ENCODE measurements around the gene FGF4. TPM values are rescaled to one million over a fixed set of nuclear protein-coding genes. Genes with fewer than 3 reads are reported as not detected.

FGF4 gene, protein sequence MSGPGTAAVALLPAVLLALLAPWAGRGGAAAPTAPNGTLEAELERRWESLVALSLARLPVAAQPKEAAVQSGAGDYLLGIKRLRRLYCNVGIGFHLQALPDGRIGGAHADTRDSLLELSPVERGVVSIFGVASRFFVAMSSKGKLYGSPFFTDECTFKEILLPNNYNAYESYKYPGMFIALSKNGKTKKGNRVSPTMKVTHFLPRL
- total RNA-seq: not detected in 2 replicates

DNA sequence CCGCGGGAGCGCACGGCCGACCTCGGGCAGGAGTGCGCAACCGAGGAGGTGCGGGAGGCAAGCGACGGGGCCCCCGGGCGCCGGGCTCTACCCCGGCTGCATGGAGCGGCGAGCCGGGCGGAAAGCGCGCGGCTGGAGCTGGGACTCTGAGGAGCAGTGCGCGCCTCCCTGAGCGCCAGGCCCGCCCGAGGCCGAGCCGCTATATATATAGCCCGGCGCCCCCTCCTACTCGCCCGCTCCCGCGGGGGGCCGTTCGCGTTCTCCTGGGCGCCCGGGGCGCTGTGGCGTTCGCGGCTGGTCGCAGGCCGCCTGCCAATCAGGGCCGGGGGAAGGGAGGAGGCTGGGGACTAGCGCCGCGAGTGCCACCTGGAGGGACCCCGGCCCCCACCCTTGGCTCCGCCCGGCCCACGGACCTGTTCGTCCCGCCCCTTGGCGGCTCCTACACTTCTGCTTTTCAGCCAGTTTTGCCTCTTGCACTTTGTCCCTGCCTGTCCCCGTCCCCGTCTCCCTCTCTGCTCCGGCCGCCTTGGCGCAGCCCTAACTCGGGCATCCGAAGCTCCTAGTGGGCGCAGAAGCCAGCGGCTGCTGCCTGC, at the start of gene FGF4:
Gene FGF4 (minus strand): TSS at position 179 of the 593 bp plus-strand sequence. CDS start 257 bp downstream, outside the sequence.
- Mint-ChIP-seq H3K36me3 (ENCODE audit: low read depth) (no peaks in the 10 kb centered on the region), H3K27me3 (ENCODE audit: insufficient read depth) (peaks cover 26% of the 10 kb centered on the region), H3K4me3 (no peak within 1 kb of the TSS), H3K9me3 (no peaks in the 10 kb centered on the region), H3K27ac (no peak within 1 kb of the TSS), H3K4me1 (ENCODE audit: low read depth) (no peaks in the 10 kb centered on the region)
- intact Hi-C loops (cut with micrococcal nuclease): loop anchor here (5.0 kb wide), 1 partner anchor 68 kb away; no protein-coding TSS in a partner anchor
- DNase-seq (ENCODE audit: low spot score): no peak

- Mint-ChIP-seq H3K27ac (no peak overlapping the region), H3K9me3 (no peaks in the 10 kb centered on the region), H3K36me3 (ENCODE audit: low read depth) (no peaks in the 10 kb centered on the region), H3K27me3 (ENCODE audit: insufficient read depth) (peaks cover 25% of the 10 kb centered on the region), H3K4me1 (ENCODE audit: low read depth) (no peaks in the 10 kb centered on the region), H3K4me3 (no peak overlapping the region)
- intact Hi-C loops (cut with micrococcal nuclease): no loop called here
- DNase-seq (ENCODE audit: low spot score): no peak
These were observed 48.6 kb upstream of the FGF4 start for GRCh38 chr11:69823641-69824265.

GRCh38 chr11:69822676-69823494, 47.7 kb upstream of the FGF4 start:
- H3K36me3 Mint-ChIP-seq (ENCODE audit: low read depth): no peaks in the 10 kb centered on the region
- no peak overlapping the region for H3K4me3 Mint-ChIP-seq
- no peaks in the 10 kb centered on the region for H3K9me3 Mint-ChIP-seq
- no peak overlapping the region for H3K27ac Mint-ChIP-seq
- intact Hi-C loops (cut with micrococcal nuclease): no loop called here
- H3K27me3 Mint-ChIP-seq (ENCODE audit: insufficient read depth): peaks cover 21% of the 10 kb centered on the region
- no peaks in the 10 kb centered on the region for H3K4me1 Mint-ChIP-seq (ENCODE audit: low read depth)
- no peak for DNase-seq (ENCODE audit: low spot score)

DNA sequence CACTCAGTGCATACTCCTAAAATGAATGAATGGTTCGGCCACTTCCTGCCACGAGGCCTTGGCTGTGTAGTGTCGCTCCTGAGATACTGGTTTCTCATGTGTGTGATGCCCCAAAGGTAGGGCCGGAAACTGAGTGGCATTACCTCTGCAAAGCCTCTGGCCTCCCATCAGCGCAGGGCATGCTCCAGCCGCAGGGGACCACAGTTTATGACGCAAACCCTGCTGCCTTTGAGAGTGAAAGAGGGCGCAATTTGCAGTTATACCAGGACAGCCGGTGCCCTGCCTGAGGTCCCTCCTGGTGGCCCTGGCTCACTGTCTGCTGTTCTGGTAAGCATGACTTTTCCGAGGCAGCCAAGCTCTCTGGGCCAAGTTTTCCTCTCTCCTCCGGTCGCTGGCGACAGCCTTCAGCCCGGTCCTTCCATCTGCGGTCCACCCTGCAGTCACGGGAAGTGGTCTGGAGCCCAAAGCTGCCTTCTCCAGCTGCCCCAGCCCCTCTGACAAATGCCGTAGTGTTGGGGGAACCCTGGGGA, 46.4 kb upstream of the FGF4 start:
- Mint-ChIP-seq H3K36me3 (ENCODE audit: low read depth) (no peaks in the 10 kb centered on the region), H3K9me3 (no peaks in the 10 kb centered on the region), H3K27me3 (ENCODE audit: insufficient read depth) (peaks cover 19% of the 10 kb centered on the region), H3K4me3 (no peak overlapping the region), H3K4me1 (ENCODE audit: low read depth) (no peaks in the 10 kb centered on the region), H3K27ac (no peak overlapping the region)
- DNase-seq (ENCODE audit: low spot score): no peak
- intact Hi-C loops (cut with micrococcal nuclease): no loop called here

DNA sequence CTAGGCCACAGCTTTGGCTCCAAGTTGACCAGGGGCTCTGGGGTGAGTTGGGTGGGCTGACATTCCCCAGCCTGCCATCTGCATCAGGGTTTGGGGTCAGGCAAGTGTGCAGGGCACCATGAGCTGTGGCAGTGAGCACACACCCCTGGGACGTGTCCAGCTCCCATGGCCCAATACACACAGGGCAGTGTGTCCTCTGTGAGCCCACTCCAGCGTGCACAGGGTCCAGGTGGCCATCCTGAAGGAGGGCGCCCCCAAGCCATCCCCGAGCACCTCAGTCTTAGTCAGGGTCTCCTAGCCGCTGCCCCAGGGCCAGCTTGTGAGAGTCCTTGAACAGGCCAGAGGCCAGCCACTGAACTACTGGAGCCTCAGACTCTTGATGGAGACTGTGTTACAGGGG, 45.3 kb upstream of the FGF4 start:
- Mint-ChIP-seq H3K27me3 (ENCODE audit: insufficient read depth) (peaks cover 27% of the 10 kb centered on the region), H3K4me1 (ENCODE audit: low read depth) (no peaks in the 10 kb centered on the region), H3K4me3 (no peak overlapping the region), H3K27ac (no peak overlapping the region), H3K36me3 (ENCODE audit: low read depth) (no peaks in the 10 kb centered on the region), H3K9me3 (no peaks in the 10 kb centered on the region)
- intact Hi-C loops (cut with micrococcal nuclease): no loop called here
- DNase-seq (ENCODE audit: low spot score): no peak

DNA sequence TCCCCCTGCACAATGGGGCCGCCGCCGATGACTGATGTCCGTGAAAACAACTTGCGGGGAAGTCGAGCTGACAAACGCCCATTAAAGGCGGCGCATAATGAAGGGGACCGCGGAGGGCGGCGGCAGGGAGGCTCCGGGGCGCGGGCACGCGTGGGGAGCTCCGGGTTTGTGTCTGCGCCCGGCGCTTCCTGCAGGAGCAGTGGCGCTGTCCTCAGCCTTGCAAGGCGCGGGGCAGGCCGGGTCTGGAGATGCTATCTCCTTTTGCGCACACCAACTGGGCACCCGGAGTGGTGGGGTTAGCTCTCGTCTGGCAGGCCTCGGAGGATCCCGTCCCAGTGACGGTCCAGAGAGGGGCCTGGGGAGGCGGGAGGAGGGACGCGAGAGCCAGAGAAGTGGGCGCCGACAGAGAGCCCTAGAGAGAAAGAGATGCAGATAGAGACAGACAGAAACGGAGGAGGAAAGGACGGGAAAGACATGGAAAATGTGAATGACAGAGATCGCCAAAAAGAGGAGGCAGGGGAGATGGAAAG, 44.5 kb upstream of the FGF4 start:
- intact Hi-C loops (cut with micrococcal nuclease): no loop called here
- Mint-ChIP-seq H3K27me3 (ENCODE audit: insufficient read depth) (peaks cover 27% of the 10 kb centered on the region), H3K9me3 (no peaks in the 10 kb centered on the region), H3K4me3 (no peak overlapping the region), H3K27ac (no peak overlapping the region), H3K36me3 (ENCODE audit: low read depth) (no peaks in the 10 kb centered on the region), H3K4me1 (ENCODE audit: low read depth) (no peaks in the 10 kb centered on the region)
- DNase-seq (ENCODE audit: low spot score): no peak

- no peak within 1 kb of the TSS for H3K4me3 Mint-ChIP-seq
- H3K9me3 Mint-ChIP-seq: no peaks in the 10 kb centered on the region
- intact Hi-C loops (cut with micrococcal nuclease): no loop called here
- DNase-seq (ENCODE audit: low spot score): no peak
- H3K27ac Mint-ChIP-seq: no peak within 1 kb of the TSS
- H3K27me3 Mint-ChIP-seq (ENCODE audit: insufficient read depth): peaks cover 24% of the 10 kb centered on the region
- no peaks in the 10 kb centered on the region for H3K4me1 Mint-ChIP-seq (ENCODE audit: low read depth)
- no peaks in the 10 kb centered on the region for H3K36me3 Mint-ChIP-seq (ENCODE audit: low read depth)
These were observed 43.7 kb upstream of the FGF4 start, which contains the start of gene FGF3 for GRCh38 chr11:69818603-69819441. TSS of gene FGF3 (minus strand) at chr11:69819416. CDS start at chr11:69818933, 483 bp downstream.

DNA sequence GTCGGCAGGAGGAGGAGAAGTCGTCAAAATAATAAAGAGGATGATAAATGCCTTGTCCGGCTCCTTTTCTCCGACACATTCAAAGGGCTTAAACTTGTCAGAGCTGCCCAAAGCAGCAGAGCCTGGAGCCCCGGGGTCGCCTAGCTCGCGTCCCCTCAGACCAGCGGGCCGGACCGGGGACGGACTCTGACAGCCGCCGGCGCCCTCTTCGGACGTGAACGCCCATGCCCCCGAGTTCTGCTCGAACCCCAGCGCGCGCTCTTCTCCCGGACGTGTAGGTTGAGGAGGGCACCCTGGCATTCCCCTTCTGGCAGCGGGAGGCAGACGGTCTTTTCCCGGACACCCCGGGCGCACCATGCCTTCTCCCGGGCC, 43.1 kb upstream of the FGF4 start:
- no peaks in the 10 kb centered on the region for H3K4me1 Mint-ChIP-seq (ENCODE audit: low read depth)
- intact Hi-C loops (cut with micrococcal nuclease): no loop called here
- no peak for DNase-seq (ENCODE audit: low spot score)
- no peaks in the 10 kb centered on the region for H3K36me3 Mint-ChIP-seq (ENCODE audit: low read depth)
- H3K9me3 Mint-ChIP-seq: no peaks in the 10 kb centered on the region
- peaks cover 24% of the 10 kb centered on the region for H3K27me3 Mint-ChIP-seq (ENCODE audit: insufficient read depth)
- no peak overlapping the region for H3K27ac Mint-ChIP-seq
- H3K4me3 Mint-ChIP-seq: no peak overlapping the region

GRCh38 chr11:69817265-69818230, 42.4 kb upstream of the FGF4 start:
- DNase-seq (ENCODE audit: low spot score): no peak
- Mint-ChIP-seq H3K4me3 (no peak overlapping the region), H3K9me3 (no peaks in the 10 kb centered on the region), H3K4me1 (ENCODE audit: low read depth) (no peaks in the 10 kb centered on the region), H3K27me3 (ENCODE audit: insufficient read depth) (peaks cover 24% of the 10 kb centered on the region), H3K36me3 (ENCODE audit: low read depth) (no peaks in the 10 kb centered on the region), H3K27ac (no peak overlapping the region)
- intact Hi-C loops (cut with micrococcal nuclease): loop anchor here (2.0 kb wide), 1 partner anchor 115 kb away; no protein-coding TSS in a partner anchor

DNA sequence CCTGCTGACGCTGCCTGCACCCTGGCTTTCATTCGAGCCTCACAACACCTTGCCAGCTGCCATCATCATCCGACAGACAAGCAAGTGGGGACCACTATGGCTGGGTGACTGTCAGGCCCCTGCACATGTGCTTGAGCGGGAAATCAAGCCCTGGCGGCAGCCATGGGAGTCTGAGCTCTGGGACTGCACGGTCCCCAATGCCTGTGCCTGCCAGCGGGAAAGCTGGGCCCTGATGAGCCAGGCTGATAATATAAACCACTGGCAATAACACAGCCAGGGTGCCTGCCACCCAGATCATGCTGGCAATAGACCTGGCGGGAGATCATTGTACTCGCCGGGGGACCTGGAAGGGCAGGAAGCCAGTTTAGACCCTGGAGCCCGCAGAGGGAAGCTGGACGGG, 41.5 kb upstream of the FGF4 start:
- no peak for DNase-seq (ENCODE audit: low spot score)
- H3K4me1 Mint-ChIP-seq (ENCODE audit: low read depth): no peaks in the 10 kb centered on the region
- H3K27me3 Mint-ChIP-seq (ENCODE audit: insufficient read depth): peaks cover 24% of the 10 kb centered on the region
- H3K9me3 Mint-ChIP-seq: no peaks in the 10 kb centered on the region
- no peak overlapping the region for H3K4me3 Mint-ChIP-seq
- H3K36me3 Mint-ChIP-seq (ENCODE audit: low read depth): no peaks in the 10 kb centered on the region
- H3K27ac Mint-ChIP-seq: no peak overlapping the region
- intact Hi-C loops (cut with micrococcal nuclease): loop anchor here (2.0 kb wide), 1 partner anchor 114 kb away; no protein-coding TSS in a partner anchor

- Mint-ChIP-seq H3K36me3 (ENCODE audit: low read depth) (no peaks in the 10 kb centered on the region), H3K27ac (no peak overlapping the region), H3K27me3 (ENCODE audit: insufficient read depth) (peaks cover 24% of the 10 kb centered on the region), H3K4me3 (no peak overlapping the region), H3K9me3 (no peaks in the 10 kb centered on the region), H3K4me1 (ENCODE audit: low read depth) (no peaks in the 10 kb centered on the region)
- DNase-seq (ENCODE audit: low spot score): no peak
- intact Hi-C loops (cut with micrococcal nuclease): loop anchor here (2.0 kb wide), 1 partner anchor 113 kb away; no protein-coding TSS in a partner anchor
These were observed 40.8 kb upstream of the FGF4 start for GRCh38 chr11:69815973-69816372.
